OCI-LY3 (cell line): ENCODE measurements around the gene CENPM.
A peak's percentile ranks its signal among the peaks of the same experiment; 100 is the strongest.

Source experiments
- CTCF ChIP-seq: fragments of 200-600, 300-600 bp; sonication (generic); IDR thresholded peaks from 2 replicates; pipeline ENCODE4 v1.5.1; 2014; ENCODE audit warnings: antibody characterized with exemption, low read length, low read depth
- EZH2phosphoT487 ChIP-seq: fragments of 200-600 bp; shearing (Covaris generic); IDR thresholded peaks from 2 replicates; pipeline ENCODE4 v1.6.1; 2018; ENCODE audit warnings: antibody characterized with exemption, mixed run types, low read depth

- TF ChIP-seq CTCF = 0 out of 2 replicates have a peak, but pooled peaks have one; percentile 9
- TF ChIP-seq EZH2phosphoT487 = no peak
Measured at GRCh38 chr22:41905411-41906202, 41.3 kb downstream of the CENPM start.
